ENCODE data around the gene CCDC154.

Gene CCDC154

DNA sequence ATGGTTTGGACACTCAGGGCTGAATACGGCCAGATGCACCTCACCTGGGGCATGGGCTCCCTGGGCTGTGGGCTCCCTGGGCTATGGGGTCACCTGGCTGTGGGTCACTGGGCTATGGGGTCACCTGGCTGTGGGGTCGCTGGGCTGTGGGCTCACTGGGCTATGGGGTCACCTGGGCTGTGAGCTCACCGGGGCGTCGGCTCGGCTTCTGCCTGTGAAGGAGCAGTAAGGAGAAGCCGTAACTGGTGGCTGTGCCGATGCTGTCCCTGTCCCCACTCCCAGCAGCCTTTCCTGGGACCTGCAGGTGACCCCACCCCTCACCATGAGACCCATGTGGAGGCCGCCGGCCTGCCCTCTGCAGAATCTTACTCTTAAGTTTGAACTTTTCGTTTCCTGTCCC lies 15.3 kb downstream of the CCDC154 start:
- Histone ChIP-seq H2BK5ac (ENCODE audit: low read depth, low read length, poor library complexity, severe bottlenecking) (no peak overlapping the region), H2BK12ac (ENCODE audit: low read length in 2 of 2) (no peak overlapping the region), H3K4ac (ENCODE audit: low read depth in 1 of 2, low read length in 2 of 2) (no peak overlapping the region), H3K36me3 (ENCODE audit: control insufficient read depth in 1 of 2, insufficient read depth in 2 of 2, low read depth in 1 of 2, low read length in 2 of 2) (no peaks in the 10 kb centered on the region), H3K4me2 (ENCODE audit: low read length, poor library complexity, severe bottlenecking) (no peak overlapping the region), H3K4me3 (ENCODE audit: insufficient read depth in 1 of 2, low read depth in 1 of 2, low read length in 2 of 2) (no peak overlapping the region), H4K91ac (ENCODE audit: low read length) (no peak overlapping the region), H3K23ac (ENCODE audit: low read length in 2 of 2) (no peak overlapping the region), H3K18ac (ENCODE audit: low read depth in 1 of 2, low read length in 2 of 2) (no peak overlapping the region), H2BK120ac (ENCODE audit: low read depth, low read length) (no peak overlapping the region), H3K79me1 (replicated peaks; ENCODE audit: low read length, poor library complexity, severe bottlenecking) (no peaks in the 10 kb centered on the region), H2BK15ac (ENCODE audit: low read depth, poor library complexity, severe bottlenecking) (no peak overlapping the region), H3K14ac (ENCODE audit: low read length in 2 of 2) (no peak overlapping the region), H3K4me1 (ENCODE audit: control insufficient read depth, insufficient read depth, low read depth, low read length) (no peaks in the 10 kb centered on the region), H2AK5ac (ENCODE audit: low read length, severe bottlenecking) (no peak overlapping the region), H2AFZ (ENCODE audit: low read depth, low read length) (no peak overlapping the region), H4K8ac (ENCODE audit: low read length) (no peak overlapping the region), H3K27me3 (ENCODE audit: control insufficient read depth in 1 of 2, insufficient read depth in 1 of 2, low read length in 2 of 2) (peaks cover 9 to 38% of the 10 kb centered on the region in 2 experiments), H3K9me3 (ENCODE audit: control insufficient read depth, low read length) (no peaks in the 10 kb centered on the region), H3K27ac (ENCODE audit: low read length, poor library complexity, severe bottlenecking) (no peak overlapping the region), H3K9ac (ENCODE audit: low read length) (peak overlapping the region; percentile 36)
- DNase-seq, result no peak
- 90% methylated on average over 11 of the region's 11 CpGs for WGBS

GRCh38 chr16:1428511-1428910 lies 15.8 kb downstream of the CCDC154 start:
- Histone ChIP-seq H4K91ac (ENCODE audit: low read length) (no peak overlapping the region), H4K8ac (ENCODE audit: low read length) (no peak overlapping the region), H3K79me1 (replicated peaks; ENCODE audit: low read length, poor library complexity, severe bottlenecking) (no peaks in the 10 kb centered on the region), H2BK12ac (ENCODE audit: low read length in 2 of 2) (no peak overlapping the region), H2BK120ac (ENCODE audit: low read depth, low read length) (no peak overlapping the region), H3K9ac (ENCODE audit: low read length) (peak overlapping the region; percentile 36), H3K4me2 (ENCODE audit: low read length, poor library complexity, severe bottlenecking) (no peak overlapping the region), H3K36me3 (ENCODE audit: control insufficient read depth in 1 of 2, insufficient read depth in 2 of 2, low read depth in 1 of 2, low read length in 2 of 2) (no peaks in the 10 kb centered on the region), H3K27ac (ENCODE audit: low read length, poor library complexity, severe bottlenecking) (no peak overlapping the region), H2AFZ (ENCODE audit: low read depth, low read length) (no peak overlapping the region), H3K14ac (ENCODE audit: low read length in 2 of 2) (no peak overlapping the region), H2BK5ac (ENCODE audit: low read depth, low read length, poor library complexity, severe bottlenecking) (no peak overlapping the region), H3K23ac (ENCODE audit: low read length in 2 of 2) (no peak overlapping the region), H3K18ac (ENCODE audit: low read depth in 1 of 2, low read length in 2 of 2) (no peak overlapping the region), H3K4me3 (ENCODE audit: insufficient read depth in 1 of 2, low read depth in 1 of 2, low read length in 2 of 2) (no peak overlapping the region), H3K27me3 (ENCODE audit: control insufficient read depth in 1 of 2, insufficient read depth in 1 of 2, low read length in 2 of 2) (peaks cover 9 to 37% of the 10 kb centered on the region in 2 experiments), H3K4ac (ENCODE audit: low read depth in 1 of 2, low read length in 2 of 2) (no peak overlapping the region), H3K4me1 (ENCODE audit: control insufficient read depth, insufficient read depth, low read depth, low read length) (no peaks in the 10 kb centered on the region), H2BK15ac (ENCODE audit: low read depth, poor library complexity, severe bottlenecking) (no peak overlapping the region), H3K9me3 (ENCODE audit: control insufficient read depth, low read length) (no peaks in the 10 kb centered on the region), H2AK5ac (ENCODE audit: low read length, severe bottlenecking) (no peak overlapping the region)
- peak; percentile 18 for DNase-seq
- 51% methylated on average over 21 of the region's 21 CpGs for WGBS

- Histone ChIP-seq H2AFZ (ENCODE audit: low read depth, low read length) (no peak overlapping the region), H4K91ac (ENCODE audit: low read length) (no peak overlapping the region), H3K27ac (ENCODE audit: low read length, poor library complexity, severe bottlenecking) (no peak overlapping the region), H3K23ac (ENCODE audit: low read length in 2 of 2) (no peak overlapping the region), H2BK15ac (ENCODE audit: low read depth, poor library complexity, severe bottlenecking) (peak overlapping the region; percentile 66), H3K79me1 (replicated peaks; ENCODE audit: low read length, poor library complexity, severe bottlenecking) (no peaks in the 10 kb centered on the region), H3K4ac (ENCODE audit: low read depth in 1 of 2, low read length in 2 of 2) (no peak overlapping the region), H2BK120ac (ENCODE audit: low read depth, low read length) (no peak overlapping the region), H3K4me2 (ENCODE audit: low read length, poor library complexity, severe bottlenecking) (no peak overlapping the region), H3K36me3 (ENCODE audit: control insufficient read depth in 1 of 2, insufficient read depth in 2 of 2, low read depth in 1 of 2, low read length in 2 of 2) (no peaks in the 10 kb centered on the region), H3K18ac (ENCODE audit: low read depth in 1 of 2, low read length in 2 of 2) (no peak overlapping the region), H2AK5ac (ENCODE audit: low read length, severe bottlenecking) (no peak overlapping the region), H3K9me3 (ENCODE audit: control insufficient read depth, low read length) (no peaks in the 10 kb centered on the region), H3K27me3 (ENCODE audit: control insufficient read depth in 1 of 2, insufficient read depth in 1 of 2, low read length in 2 of 2) (peaks cover 9 to 33% of the 10 kb centered on the region in 2 experiments), H3K14ac (ENCODE audit: low read length in 2 of 2) (no peak overlapping the region), H4K8ac (ENCODE audit: low read length) (no peak overlapping the region), H2BK12ac (ENCODE audit: low read length in 2 of 2) (no peak overlapping the region), H3K4me1 (ENCODE audit: control insufficient read depth, insufficient read depth, low read depth, low read length) (no peaks in the 10 kb centered on the region), H3K4me3 (ENCODE audit: insufficient read depth in 1 of 2, low read depth in 1 of 2, low read length in 2 of 2) (no peak overlapping the region), H3K9ac (ENCODE audit: low read length) (no peak overlapping the region), H2BK5ac (ENCODE audit: low read depth, low read length, poor library complexity, severe bottlenecking) (no peak overlapping the region)
- 94% methylated on average over 53 of the region's 53 CpGs for WGBS
- DNase-seq, result no peak
Observed at GRCh38 chr16:1427473-1428461, 16.6 kb downstream of the CCDC154 start.

GRCh38 chr16:1426734-1427471 lies 17.5 kb downstream of the CCDC154 start:
- H3K27ac ChIP-seq (ENCODE audit: low read length, poor library complexity, severe bottlenecking), result no peak overlapping the region
- no peak overlapping the region for H3K4me2 ChIP-seq (ENCODE audit: low read length, poor library complexity, severe bottlenecking)
- peaks cover 4% of the 10 kb centered on the region for H3K79me1 ChIP-seq (replicated peaks; ENCODE audit: low read length, poor library complexity, severe bottlenecking)
- no peak overlapping the region for H4K8ac ChIP-seq (ENCODE audit: low read length)
- H2AFZ ChIP-seq (ENCODE audit: low read depth, low read length), result no peak overlapping the region
- no peak for DNase-seq
- no peak overlapping the region for H3K23ac ChIP-seq (ENCODE audit: low read length in 2 of 2)
- H4K91ac ChIP-seq (ENCODE audit: low read length), result no peak overlapping the region
- H3K27me3 ChIP-seq (ENCODE audit: control insufficient read depth in 1 of 2, insufficient read depth in 1 of 2, low read length in 2 of 2), result peaks cover 6 to 28% of the 10 kb centered on the region in 2 experiments
- H2BK12ac ChIP-seq (ENCODE audit: low read length in 2 of 2), result no peak overlapping the region
- peak overlapping the region; percentile 27 for H2BK120ac ChIP-seq (ENCODE audit: low read depth, low read length)
- H3K9ac ChIP-seq (ENCODE audit: low read length), result no peak overlapping the region
- no peaks in the 10 kb centered on the region for H3K4me1 ChIP-seq (ENCODE audit: control insufficient read depth, insufficient read depth, low read depth, low read length)
- WGBS, result 82% methylated on average over 40 of the region's 42 CpGs
- H3K36me3 ChIP-seq (ENCODE audit: control insufficient read depth in 1 of 2, insufficient read depth in 2 of 2, low read depth in 1 of 2, low read length in 2 of 2), result no peaks in the 10 kb centered on the region
- H3K9me3 ChIP-seq (ENCODE audit: control insufficient read depth, low read length), result no peaks in the 10 kb centered on the region
- H3K4ac ChIP-seq (ENCODE audit: low read depth in 1 of 2, low read length in 2 of 2), result no peak overlapping the region
- H2AK5ac ChIP-seq (ENCODE audit: low read length, severe bottlenecking), result no peak overlapping the region
- H3K18ac ChIP-seq (ENCODE audit: low read depth in 1 of 2, low read length in 2 of 2), result no peak overlapping the region
- no peak overlapping the region for H2BK15ac ChIP-seq (ENCODE audit: low read depth, poor library complexity, severe bottlenecking)
- H2BK5ac ChIP-seq (ENCODE audit: low read depth, low read length, poor library complexity, severe bottlenecking), result no peak overlapping the region
- H3K14ac ChIP-seq (ENCODE audit: low read length in 2 of 2), result no peak overlapping the region
- H3K4me3 ChIP-seq (ENCODE audit: insufficient read depth in 1 of 2, low read depth in 1 of 2, low read length in 2 of 2), result no peak overlapping the region

Measured in mesenchymal stem cell (in vitro differentiated cells and primary cell).